Type B pancreatic cell (in vitro differentiated cells): ENCODE data around the gene NPIPA3. TPM values are rescaled to one million over a fixed set of nuclear protein-coding genes. Genes with fewer than 3 reads are reported as not detected.
"Not testable (repeated sequence)": the region's sequence is repeated elsewhere in the genome, so short reads cannot be mapped to it uniquely, and the experiment has no call there.

Experiments used
- DNase-seq: peaks from one replicate; pipeline ENCODE4 v3.0.0; 2021; ENCODE audit warnings: mixed read lengths; ENCODE audit not compliant: unreplicated experiment; ENCODE audit errors: extremely low spot score
- H3K27ac Mint-ChIP-seq: 2 replicates; pipeline ENCODE4 v1.8.0; 2021; ENCODE audit warnings: mild to moderate bottlenecking, mixed read lengths
- H3K27me3 Mint-ChIP-seq: 2 replicates; pipeline ENCODE4 v1.8.0; 2021; ENCODE audit warnings: mixed read lengths
- H3K36me3 Mint-ChIP-seq: 2 replicates; pipeline ENCODE4 v1.8.0; 2021; ENCODE audit warnings: mixed read lengths
- H3K4me1 Mint-ChIP-seq: one replicate; pipeline ENCODE4 v1.8.0; 2021; ENCODE audit warnings: mixed read lengths; ENCODE audit not compliant: unreplicated experiment
- H3K4me3 Mint-ChIP-seq: 2 replicates; pipeline ENCODE4 v1.8.0; 2021; ENCODE audit warnings: mild to moderate bottlenecking, mixed read lengths
- H3K9me3 Mint-ChIP-seq: 2 replicates; pipeline ENCODE4 v1.8.0; 2021; ENCODE audit warnings: mixed read lengths
- total RNA-seq: library from RNA; stranded (reverse); gene quantifications from 2 replicates; pipeline ENCODE4 v1.2.1, GENCODE V29; 2021; ENCODE audit warnings: low replicate concordance
- TF ChIP-seq, protein P1 (sequence below): fragments of 200-600 bp; sonication (generic); conservative IDR thresholded peaks from 2 replicates; pipeline ENCODE4 v1.5.0; 2021; ENCODE audit warnings: antibody characterized with exemption, mild to moderate bottlenecking

NPIPA3 gene
- total RNA-seq, 1 donor from 2014 or later: not detected

DNA sequence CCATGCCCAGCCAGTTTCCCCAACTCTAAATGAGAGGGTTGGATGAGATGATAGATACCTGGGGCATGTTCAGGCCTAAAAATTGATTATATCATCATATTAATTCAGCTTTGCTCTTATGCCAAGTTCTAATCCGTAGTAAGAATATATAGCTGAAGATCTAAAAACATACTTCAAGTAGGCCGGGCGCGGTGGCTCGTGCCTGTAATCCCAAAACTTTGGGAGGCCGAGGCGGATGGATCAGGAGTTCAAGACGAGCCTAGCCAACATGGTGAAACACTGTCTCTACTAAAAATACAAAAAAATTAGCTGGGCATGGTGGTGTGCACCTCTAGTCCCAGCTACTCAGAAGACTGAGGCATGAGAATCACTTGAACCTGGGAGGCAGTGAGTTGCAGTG, 21.1 kb upstream of the NPIPA3 start:
- Mint-ChIP-seq H3K9me3 (no peaks in the 10 kb centered on the region), H3K4me1 (no peaks in the 10 kb centered on the region), H3K36me3 (no peaks in the 10 kb centered on the region), H3K4me3 (no peak overlapping the region), H3K27ac (no peak overlapping the region), H3K27me3 (no peaks in the 10 kb centered on the region)
- TF ChIP-seq, protein P1, sequence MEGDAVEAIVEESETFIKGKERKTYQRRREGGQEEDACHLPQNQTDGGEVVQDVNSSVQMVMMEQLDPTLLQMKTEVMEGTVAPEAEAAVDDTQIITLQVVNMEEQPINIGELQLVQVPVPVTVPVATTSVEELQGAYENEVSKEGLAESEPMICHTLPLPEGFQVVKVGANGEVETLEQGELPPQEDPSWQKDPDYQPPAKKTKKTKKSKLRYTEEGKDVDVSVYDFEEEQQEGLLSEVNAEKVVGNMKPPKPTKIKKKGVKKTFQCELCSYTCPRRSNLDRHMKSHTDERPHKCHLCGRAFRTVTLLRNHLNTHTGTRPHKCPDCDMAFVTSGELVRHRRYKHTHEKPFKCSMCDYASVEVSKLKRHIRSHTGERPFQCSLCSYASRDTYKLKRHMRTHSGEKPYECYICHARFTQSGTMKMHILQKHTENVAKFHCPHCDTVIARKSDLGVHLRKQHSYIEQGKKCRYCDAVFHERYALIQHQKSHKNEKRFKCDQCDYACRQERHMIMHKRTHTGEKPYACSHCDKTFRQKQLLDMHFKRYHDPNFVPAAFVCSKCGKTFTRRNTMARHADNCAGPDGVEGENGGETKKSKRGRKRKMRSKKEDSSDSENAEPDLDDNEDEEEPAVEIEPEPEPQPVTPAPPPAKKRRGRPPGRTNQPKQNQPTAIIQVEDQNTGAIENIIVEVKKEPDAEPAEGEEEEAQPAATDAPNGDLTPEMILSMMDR: no peak
- DNase-seq: no peak

DNA sequence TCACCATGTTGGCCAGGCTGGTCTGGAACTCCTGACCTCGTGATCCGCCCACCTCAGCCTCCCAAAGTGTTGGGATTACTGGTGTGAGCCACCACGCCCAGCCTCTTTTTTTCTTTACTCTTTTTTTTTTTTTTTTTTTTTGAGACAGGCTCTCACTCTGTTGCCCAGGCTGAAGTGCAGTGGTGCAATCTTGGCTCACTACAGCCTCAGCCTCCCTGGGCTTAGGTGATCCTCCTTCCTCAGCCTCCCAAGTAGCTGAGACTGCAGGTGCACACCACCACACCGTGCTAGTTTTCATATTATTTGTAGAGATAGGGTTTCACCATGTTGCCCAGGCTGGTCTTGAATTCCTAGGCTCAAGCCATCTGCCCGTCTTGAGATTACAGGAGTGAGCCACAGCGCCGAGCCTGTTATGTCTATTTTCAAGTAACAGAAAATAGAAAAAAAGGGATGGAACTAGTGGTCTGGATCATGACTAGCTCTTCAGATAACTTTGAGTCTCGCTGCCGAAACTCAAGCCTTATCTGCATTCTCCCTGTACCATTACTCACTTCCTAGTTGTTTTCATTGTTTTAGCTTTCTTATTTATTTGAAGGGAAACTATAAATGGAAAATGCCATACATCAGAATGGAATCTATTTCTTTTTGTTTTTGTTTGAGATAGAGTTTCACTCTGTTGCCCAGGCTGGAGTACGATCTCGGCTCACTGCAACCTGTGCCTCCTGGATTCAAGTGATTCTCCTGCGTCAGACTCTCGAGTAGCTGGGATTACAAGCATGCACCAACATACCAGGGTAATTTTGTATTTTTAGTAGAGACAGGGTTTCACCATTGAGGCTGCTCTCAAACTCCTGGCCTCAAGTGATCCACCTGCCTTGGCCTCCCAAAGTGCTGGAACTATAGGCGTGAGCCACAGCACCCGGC, 17.1 kb upstream of the NPIPA3 start:
- DNase-seq, H3K4me1 Mint-ChIP-seq, H3K27me3 Mint-ChIP-seq, H3K36me3 Mint-ChIP-seq, H3K27ac Mint-ChIP-seq, H3K9me3 Mint-ChIP-seq, H3K4me3 Mint-ChIP-seq: not testable (repeated sequence)

DNA sequence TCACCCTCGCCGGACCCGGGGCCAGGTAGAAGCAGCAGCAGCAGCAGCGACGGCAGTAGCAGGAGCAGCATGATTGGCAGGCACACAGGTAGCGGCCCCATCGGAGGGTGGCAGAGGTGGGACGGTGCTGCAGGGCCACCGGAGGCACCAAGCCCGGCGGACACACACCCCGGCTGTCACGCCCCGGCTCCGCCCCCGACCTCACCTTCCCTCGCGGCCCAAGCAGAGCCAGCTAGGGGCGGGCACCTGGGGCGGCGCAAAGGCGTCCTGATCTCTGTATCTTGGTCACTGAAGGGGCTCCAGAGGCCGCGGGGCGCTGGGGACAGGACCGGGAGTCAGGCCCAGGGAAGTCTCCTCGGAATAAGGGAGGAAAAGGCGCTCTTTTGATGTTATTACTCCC, 9.1 kb upstream of the NPIPA3 start, which contains the start of gene PLA2G10:
Gene PLA2G10, minus strand, starts transcription at position 180 of the 400 bp plus-strand sequence. Its CDS starts 79 bp downstream, at position 101.
- H3K36me3 Mint-ChIP-seq, H3K27me3 Mint-ChIP-seq, H3K9me3 Mint-ChIP-seq, H3K4me1 Mint-ChIP-seq, H3K27ac Mint-ChIP-seq, H3K4me3 Mint-ChIP-seq, DNase-seq: not testable (repeated sequence)

DNA sequence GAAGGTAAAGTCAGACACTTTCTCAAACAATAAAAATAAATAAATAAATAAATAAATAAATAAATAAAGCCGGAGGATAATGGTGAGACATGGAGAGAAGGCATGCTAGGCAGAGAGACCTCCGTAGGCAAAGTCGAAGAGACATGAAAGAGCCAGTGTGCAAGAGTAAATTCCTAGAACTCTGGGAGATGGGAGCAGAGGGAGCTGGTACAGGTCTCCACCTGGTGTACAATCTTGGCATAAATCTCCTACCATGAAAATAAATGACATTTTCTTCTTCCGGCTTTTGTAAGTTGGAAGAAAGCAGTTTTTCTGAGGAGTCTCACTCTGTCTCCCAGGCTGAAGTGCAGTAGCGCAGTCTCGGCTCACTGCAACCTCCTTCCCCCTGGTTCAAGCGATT, 1.4 kb upstream of the NPIPA3 start:
- H3K27ac Mint-ChIP-seq, H3K27me3 Mint-ChIP-seq, H3K4me1 Mint-ChIP-seq, DNase-seq, H3K4me3 Mint-ChIP-seq, H3K9me3 Mint-ChIP-seq, H3K36me3 Mint-ChIP-seq: not testable (repeated sequence)

DNA sequence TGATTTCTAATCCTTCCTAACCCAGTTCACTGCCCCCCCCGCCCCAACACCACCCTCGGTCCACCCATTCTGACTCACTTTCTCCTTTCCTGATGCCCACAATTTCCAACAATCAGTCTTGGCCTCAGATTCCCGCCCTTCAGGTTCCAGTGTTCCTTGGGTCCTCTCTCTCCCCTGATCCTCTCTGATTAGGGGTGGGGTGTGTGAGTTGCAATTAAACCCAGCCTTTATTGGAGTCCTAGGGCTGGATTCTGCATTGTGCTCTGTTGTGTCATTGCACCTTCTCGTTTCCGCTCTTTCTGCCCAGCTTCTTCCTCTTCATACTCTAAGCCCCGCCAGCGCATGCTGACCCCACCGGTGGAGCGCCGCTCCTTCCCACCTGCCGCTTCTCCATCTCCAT, 539 bp upstream of the NPIPA3 start:
- DNase-seq, H3K9me3 Mint-ChIP-seq, H3K27me3 Mint-ChIP-seq, H3K4me1 Mint-ChIP-seq, H3K27ac Mint-ChIP-seq, H3K36me3 Mint-ChIP-seq, H3K4me3 Mint-ChIP-seq: not testable (repeated sequence)

DNA sequence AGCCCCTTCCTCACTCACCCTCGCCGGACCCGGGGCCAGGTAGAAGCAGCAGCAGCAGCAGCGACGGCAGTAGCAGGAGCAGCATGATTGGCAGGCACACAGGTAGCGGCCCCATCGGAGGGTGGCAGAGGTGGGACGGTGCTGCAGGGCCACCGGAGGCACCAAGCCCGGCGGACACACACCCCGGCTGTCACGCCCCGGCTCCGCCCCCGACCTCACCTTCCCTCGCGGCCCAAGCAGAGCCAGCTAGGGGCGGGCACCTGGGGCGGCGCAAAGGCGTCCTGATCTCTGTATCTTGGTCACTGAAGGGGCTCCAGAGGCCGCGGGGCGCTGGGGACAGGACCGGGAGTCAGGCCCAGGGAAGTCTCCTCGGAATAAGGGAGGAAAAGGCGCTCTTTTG, 30.0 kb downstream of the NPIPA3 start:
- H3K27me3 Mint-ChIP-seq, H3K36me3 Mint-ChIP-seq, H3K9me3 Mint-ChIP-seq, H3K4me3 Mint-ChIP-seq, DNase-seq, H3K27ac Mint-ChIP-seq, H3K4me1 Mint-ChIP-seq: not testable (repeated sequence)

DNA sequence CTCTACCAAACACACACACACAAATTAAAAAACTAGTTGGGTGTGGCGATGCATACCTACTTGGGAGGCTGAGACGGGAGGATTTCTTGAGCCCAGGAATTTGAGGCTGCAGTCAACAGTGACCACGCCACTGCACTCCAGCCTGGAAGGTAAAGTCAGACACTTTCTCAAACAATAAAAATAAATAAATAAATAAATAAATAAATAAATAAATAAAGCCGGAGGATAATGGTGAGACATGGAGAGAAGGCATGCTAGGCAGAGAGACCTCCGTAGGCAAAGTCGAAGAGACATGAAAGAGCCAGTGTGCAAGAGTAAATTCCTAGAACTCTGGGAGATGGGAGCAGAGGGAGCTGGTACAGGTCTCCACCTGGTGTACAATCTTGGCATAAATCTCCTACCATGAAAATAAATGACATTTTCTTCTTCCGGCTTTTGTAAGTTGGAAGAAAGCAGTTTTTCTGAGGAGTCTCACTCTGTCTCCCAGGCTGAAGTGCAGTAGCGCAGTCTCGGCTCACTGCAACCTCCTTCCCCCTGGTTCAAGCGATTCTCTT, 37.7 kb downstream of the NPIPA3 start:
- not testable (repeated sequence) for H3K27ac Mint-ChIP-seq

DNA sequence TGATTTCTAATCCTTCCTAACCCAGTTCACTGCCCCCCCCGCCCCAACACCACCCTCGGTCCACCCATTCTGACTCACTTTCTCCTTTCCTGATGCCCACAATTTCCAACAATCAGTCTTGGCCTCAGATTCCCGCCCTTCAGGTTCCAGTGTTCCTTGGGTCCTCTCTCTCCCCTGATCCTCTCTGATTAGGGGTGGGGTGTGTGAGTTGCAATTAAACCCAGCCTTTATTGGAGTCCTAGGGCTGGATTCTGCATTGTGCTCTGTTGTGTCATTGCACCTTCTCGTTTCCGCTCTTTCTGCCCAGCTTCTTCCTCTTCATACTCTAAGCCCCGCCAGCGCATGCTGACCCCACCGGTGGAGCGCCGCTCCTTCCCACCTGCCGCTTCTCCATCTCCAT, 38.6 kb downstream of the NPIPA3 start:
- not testable (repeated sequence) for H3K4me1 Mint-ChIP-seq, H3K27ac Mint-ChIP-seq, H3K4me3 Mint-ChIP-seq, H3K27me3 Mint-ChIP-seq, H3K36me3 Mint-ChIP-seq, DNase-seq, H3K9me3 Mint-ChIP-seq

More for the DNA sequence above, 37.7 kb downstream of the NPIPA3 start:
- not testable (repeated sequence) for H3K27me3 Mint-ChIP-seq, H3K9me3 Mint-ChIP-seq, DNase-seq, H3K4me1 Mint-ChIP-seq, H3K36me3 Mint-ChIP-seq, H3K4me3 Mint-ChIP-seq

DNA sequence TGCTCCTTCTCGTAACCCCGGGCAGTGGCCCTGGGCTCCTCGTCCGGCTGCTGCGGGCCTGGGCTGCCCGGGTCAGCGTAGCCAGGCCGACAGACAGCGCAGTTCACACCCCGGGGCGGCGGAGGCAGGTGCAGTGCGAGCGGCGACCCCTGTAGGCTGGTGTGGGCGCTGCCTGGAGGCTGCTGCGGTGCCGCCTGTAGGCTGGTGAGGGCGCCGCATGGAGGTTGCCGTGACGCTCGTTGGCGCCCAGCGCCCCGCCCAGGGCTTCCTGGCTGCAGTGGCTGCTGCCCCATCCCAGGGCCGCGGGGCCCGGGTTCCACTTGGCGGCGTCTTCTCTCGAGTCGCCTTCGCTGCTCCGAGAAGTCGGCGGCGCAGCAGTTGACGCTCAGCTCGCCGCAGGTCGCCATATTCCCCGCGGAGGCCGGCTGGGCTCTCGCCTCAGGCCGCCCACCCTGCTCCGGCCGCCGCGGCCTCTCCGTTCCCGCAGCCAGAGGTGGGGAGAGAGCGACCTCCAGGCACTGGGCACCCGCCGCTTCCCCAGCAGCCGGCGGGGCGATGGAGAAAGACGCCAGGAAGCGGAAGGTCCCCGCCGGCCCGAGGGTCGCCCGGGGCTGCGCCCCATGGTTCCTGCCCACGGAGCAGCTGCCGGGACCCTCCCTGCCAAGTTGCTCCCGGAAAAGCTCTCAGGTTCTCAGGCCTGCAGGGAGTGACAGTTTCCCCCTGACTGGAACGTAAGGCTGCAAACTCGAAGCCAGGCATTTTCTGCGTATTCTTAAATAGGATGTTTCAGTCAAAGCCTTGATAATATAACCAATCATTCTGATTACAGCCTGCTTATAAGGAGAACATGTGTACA, 39.3 kb downstream of the NPIPA3 start, which contains the start of gene NPIPA2:
Gene NPIPA2, plus strand, starts transcription at position 261 of the 856 bp plus-strand sequence. CDS start 5,533 bp downstream, outside the sequence.
- H3K4me3 Mint-ChIP-seq, H3K4me1 Mint-ChIP-seq: not testable (repeated sequence)

DNA sequence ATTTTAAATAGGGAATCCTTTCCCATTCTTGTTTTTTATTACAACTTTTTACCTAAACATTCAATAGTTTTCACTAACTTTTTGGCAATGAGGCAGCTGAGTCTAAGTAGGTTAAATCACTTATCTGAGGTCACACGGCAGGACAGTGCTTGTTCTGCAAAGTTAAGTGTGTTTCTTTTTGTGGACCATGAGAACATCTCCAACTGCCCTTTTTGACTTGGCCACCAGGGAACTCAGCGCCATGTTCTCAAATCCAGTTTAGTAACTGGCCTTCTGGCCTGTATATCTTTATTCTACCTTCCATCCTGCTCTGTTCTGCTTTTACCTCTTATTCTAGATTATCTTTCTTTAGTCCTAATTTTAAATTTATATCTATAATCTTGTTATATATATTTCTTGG, 70.4 kb downstream of the NPIPA3 start:
- DNase-seq, H3K9me3 Mint-ChIP-seq, H3K36me3 Mint-ChIP-seq, H3K27me3 Mint-ChIP-seq, H3K27ac Mint-ChIP-seq, H3K4me3 Mint-ChIP-seq, H3K4me1 Mint-ChIP-seq: not testable (repeated sequence)

More for the DNA sequence above, 39.3 kb downstream of the NPIPA3 start, which contains the start of gene NPIPA2:
- H3K27me3 Mint-ChIP-seq, H3K36me3 Mint-ChIP-seq, H3K9me3 Mint-ChIP-seq, DNase-seq, H3K27ac Mint-ChIP-seq: not testable (repeated sequence)

DNA sequence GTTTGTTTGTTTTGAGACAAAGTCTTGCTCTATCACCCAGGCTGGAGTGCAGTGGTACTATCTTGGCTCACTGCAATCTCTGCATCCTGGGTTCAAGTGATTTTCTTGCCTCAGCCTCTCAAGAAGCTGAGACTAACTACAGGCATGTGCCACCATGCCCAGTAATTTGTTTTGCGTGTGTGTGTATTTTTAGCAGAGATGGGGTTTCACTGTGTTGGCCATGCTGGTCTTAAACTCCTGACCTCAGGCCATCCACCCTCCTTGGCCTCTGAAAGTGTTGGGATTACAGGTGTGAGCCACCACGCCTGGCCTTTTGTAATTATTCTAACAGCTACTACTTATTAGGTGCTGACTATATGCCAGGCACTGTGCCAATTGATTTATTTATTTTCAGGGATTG, 72.4 kb downstream of the NPIPA3 start:
- H3K36me3 Mint-ChIP-seq, H3K4me1 Mint-ChIP-seq, DNase-seq, H3K4me3 Mint-ChIP-seq, H3K9me3 Mint-ChIP-seq, H3K27me3 Mint-ChIP-seq, H3K27ac Mint-ChIP-seq: not testable (repeated sequence)
